HFF-Myc (cell line): ENCODE data around the gene GAREM1.
"Not testable (repeated sequence)": the region's sequence is repeated elsewhere in the genome, so short reads cannot be mapped to it uniquely, and the experiment has no call there.

Experiments
- DNase-seq: peaks from one replicate; pipeline ENCODE4 v3.0.0-alpha.2; 2011; ENCODE audit warnings: low read depth; ENCODE audit errors: extremely low read depth
- H3K4me3 ChIP-seq: replicated peaks from 2 replicates; pipeline ENCODE4 v1.5.1; 2011; ENCODE audit warnings: low read depth, mild to moderate bottlenecking, control low read depth, low read length
- CTCF ChIP-seq: IDR thresholded peaks from 2 replicates; pipeline ENCODE4 v1.5.1; 2012; ENCODE audit warnings: mild to moderate bottlenecking, low read depth, low read length, control low read depth; ENCODE audit errors: missing control alignments

GAREM1 gene

GRCh38 chr18:32482117-32482516 is 11.4 kb upstream of the GAREM1 start:
- no peak for DNase-seq
- TF ChIP-seq CTCF = no peak
- H3K4me3 ChIP-seq = no peak overlapping the region

GRCh38 chr18:32480581-32480980 is 9.9 kb upstream of the GAREM1 start:
- no peak for TF ChIP-seq CTCF
- H3K4me3 ChIP-seq = no peak overlapping the region
- DNase-seq = no peak

GRCh38 chr18:32478807-32479206 is 8.1 kb upstream of the GAREM1 start:
- TF ChIP-seq CTCF = no peak
- no peak overlapping the region for H3K4me3 ChIP-seq
- no peak for DNase-seq

- no peak for DNase-seq
- no peak for TF ChIP-seq CTCF
- no peak overlapping the region for H3K4me3 ChIP-seq
Observed at GRCh38 chr18:32478317-32478716, 7.6 kb upstream of the GAREM1 start.

- DNase-seq = no peak
- no peak for TF ChIP-seq CTCF
Observed at GRCh38 chr18:32476106-32476505, 5.4 kb upstream of the GAREM1 start.

GRCh38 chr18:32475069-32475468 is 4.4 kb upstream of the GAREM1 start:
- not testable (repeated sequence) for DNase-seq

More at GRCh38 chr18:32476106-32476505, 5.4 kb upstream of the GAREM1 start:
- H3K4me3 ChIP-seq = no peak overlapping the region

GRCh38 chr18:32473325-32473724 is 2.6 kb upstream of the GAREM1 start:
- no peak for DNase-seq
- H3K4me3 ChIP-seq = no peak overlapping the region
- TF ChIP-seq CTCF = no peak

More at GRCh38 chr18:32475069-32475468, 4.4 kb upstream of the GAREM1 start:
- not testable (repeated sequence) for H3K4me3 ChIP-seq
